HS-5 (cell line): ENCODE data around the gene CCDC86.

ENCODE experiments used
- DNase-seq: peaks from one replicate; pipeline ENCODE4 v3.0.0-alpha.2; 2012; ENCODE audit warnings: low read depth

Gene CCDC86

GRCh38 chr11:60891103-60891741 is 49.3 kb downstream of the CCDC86 start:
- DNase-seq, result no peak

- DNase-seq, result no peak
Observed at GRCh38 chr11:60895687-60896086, 53.8 kb downstream of the CCDC86 start.

DNA sequence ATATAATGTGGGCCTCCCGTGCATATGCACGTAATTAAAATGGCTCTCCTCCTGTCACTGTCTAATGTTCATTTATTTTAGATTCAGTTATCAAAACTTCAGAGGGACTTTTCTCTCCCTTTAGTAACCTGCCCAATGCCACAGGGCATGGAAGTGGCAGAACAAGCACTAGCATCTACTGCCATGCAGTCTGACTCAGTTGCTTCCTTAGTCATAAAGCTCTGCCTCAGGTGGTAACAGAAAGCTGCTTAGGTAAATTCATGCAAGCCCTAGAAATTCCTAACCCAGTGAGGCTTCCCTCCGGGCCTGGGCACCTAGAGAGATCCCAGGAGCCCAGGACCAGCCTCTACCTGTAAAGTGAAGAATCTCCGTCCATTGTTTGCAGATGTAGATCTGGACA is 55.6 kb downstream of the CCDC86 start:
- DNase-seq, result no peak

- DNase-seq, result no peak
Observed at GRCh38 chr11:60899046-60899936, 57.4 kb downstream of the CCDC86 start.

DNA sequence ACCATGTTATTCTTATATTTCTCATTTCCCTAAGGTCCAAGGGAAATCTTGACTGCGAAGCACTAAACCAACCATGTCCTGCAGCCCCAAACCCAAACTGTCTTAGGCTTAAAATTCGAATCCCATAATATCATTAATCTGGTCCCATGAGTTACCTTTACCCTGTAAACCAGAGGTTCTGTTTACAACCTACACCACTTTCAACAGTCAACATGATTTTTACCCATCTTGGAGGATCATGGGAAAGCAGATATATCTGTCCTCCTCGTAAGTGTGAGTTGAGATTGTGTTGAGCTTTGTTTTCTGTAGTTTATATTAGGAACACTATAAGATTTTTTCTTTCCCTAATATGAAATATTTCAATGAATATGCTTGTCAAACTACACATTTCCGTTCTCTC is 58.1 kb downstream of the CCDC86 start:
- DNase-seq, result no peak
